GM12878 (cell line): ENCODE measurements around the gene HEXIM1. TPM values are rescaled to one million over a fixed set of nuclear protein-coding genes. Genes with fewer than 3 reads are reported as not detected.

ENCODE experiments used
- ATAC-seq: fragments of 200-7000 bp; cut with Tn5 transposase; 3 replicates; pipeline ENCODE4 v1.9.1; 2020; ENCODE audit warnings: mild to moderate bottlenecking, moderate library complexity
- BruUV-seq: library from RNA; stranded (reverse); fragments of 400-500 nt; replicated peaks from 2 replicates; lab custom pipeline; 2021; lab: Mats Ljungman, UMichigan
- CTCF ChIA-PET: fragments of 300-600 bp; sonication (Branson Sonifier 250); formaldehyde crosslinking; extraction: SDS; loops from one replicate; lab custom pipeline; 2021; ENCODE audit warnings: inconsistent platforms; lab: Yijun Ruan, JAX
- POLR2A ChIA-PET: fragments of 350-600 bp; formaldehyde crosslinking; extraction: SDS; loops from one replicate; lab custom pipeline; 2021; ENCODE audit warnings: inconsistent platforms; lab: Charles Lee
- RAD21 ChIA-PET: fragments of 300-600 bp; sonication (Branson Sonifier 250); formaldehyde crosslinking; loops from one replicate; lab custom pipeline; 2023; ENCODE audit warnings: antibody characterized with exemption; ENCODE audit not compliant: unreplicated experiment; lab: Charles Lee
- SMC1A ChIA-PET: fragments of 300-600 bp; sonication (Branson Sonifier 250); formaldehyde crosslinking; loops from one replicate; lab custom pipeline; 2023; ENCODE audit not compliant: unreplicated experiment, uncharacterized antibody; lab: Charles Lee
- DNase-seq: peaks from one replicate; pipeline ENCODE4 v3.0.0-alpha.2; 2011; ENCODE audit warnings: low read depth, low spot score
- FAIRE-seq: peaks from 3 replicates; lab custom pipeline; 2011; peaks lifted over from hg19 to GRCh38; lab: Jason Lieb, UNC
- H2AFZ ChIP-seq: 2 replicates; pipeline ENCODE4 v1.6.0; 2011; ENCODE audit warnings: low read depth, low read length, control low read depth; ENCODE audit not compliant: control insufficient read depth
- H3K27ac ChIP-seq: 2 replicates; pipeline ENCODE4 v1.5.1; 2011; ENCODE audit warnings: control low read depth; ENCODE audit not compliant: control insufficient read depth, insufficient read depth
- H3K27me3 ChIP-seq, 2 experiments: replicated peaks in 1 of 2; 2 replicates each; pipeline versions ENCODE4 v1.6.0 to v1.6.1; 2011; ENCODE audit warnings: low read length in 1 of 2; ENCODE audit not compliant: control insufficient read depth in 2 of 2, insufficient read depth in 2 of 2
- H3K36me3 ChIP-seq, 2 experiments: 2 replicates each; pipeline ENCODE4 v1.5.1; 2011; ENCODE audit warnings: low read length in 1 of 2; ENCODE audit not compliant: control insufficient read depth in 2 of 2, insufficient read depth in 2 of 2
- H3K4me1 ChIP-seq: 2 replicates; pipeline ENCODE4 v1.6.1; 2011; ENCODE audit warnings: mild to moderate bottlenecking, low read length, moderate library complexity, mixed read lengths; ENCODE audit not compliant: control insufficient read depth, insufficient read depth
- H3K4me2 ChIP-seq: 2 replicates; pipeline ENCODE4 v1.6.0; 2011; ENCODE audit warnings: control low read depth; ENCODE audit not compliant: control insufficient read depth, insufficient read depth
- H3K4me3 ChIP-seq: fragments of 200-600 bp; sonication (generic); 2 replicates; pipeline ENCODE4 v1.5.1; 2016
- H3K79me2 ChIP-seq: 2 replicates; pipeline ENCODE4 v1.6.0; 2011; ENCODE audit warnings: low read length; ENCODE audit not compliant: control insufficient read depth, insufficient read depth
- H3K9ac ChIP-seq: 2 replicates; pipeline ENCODE4 v1.8.0; 2011; ENCODE audit warnings: low read length, control low read depth, mixed read lengths; ENCODE audit not compliant: control insufficient read depth, insufficient read depth
- H3K9me3 ChIP-seq: replicated peaks from 3 replicates; pipeline ENCODE4 v1.5.1; 2011; ENCODE audit warnings: mild to moderate bottlenecking, low read length; ENCODE audit not compliant: control insufficient read depth, insufficient read depth
- H4K20me1 ChIP-seq: 2 replicates; pipeline ENCODE4 v1.6.0; 2011; ENCODE audit not compliant: control insufficient read depth, insufficient read depth
- ATF2 ChIP-seq: IDR thresholded peaks from 2 replicates; pipeline ENCODE4 v1.6.1; 2012; ENCODE audit warnings: low read length, inconsistent platforms
- BHLHE40 ChIP-seq, 2 experiments: fragments of 450-650 bp in 1 of 2; IDR thresholded peaks; 2 replicates each; pipeline ENCODE4 v1.6.1; 2011 to 2017; ENCODE audit warnings: low read depth in 2 of 2, borderline replicate concordance in 1 of 2, improper control_type of control experiment in 1 of 2, low read length in 1 of 2, mild to moderate bottlenecking in 1 of 2
- MAX ChIP-seq: IDR thresholded peaks from 2 replicates; pipeline ENCODE4 v1.6.1; 2012; ENCODE audit warnings: low read depth, low read length, improper control_type of control experiment
- MLLT1 ChIP-seq: fragments of 450-650 bp; IDR thresholded peaks from 2 replicates; pipeline ENCODE4 v1.6.1; 2016; ENCODE audit warnings: mild to moderate bottlenecking
- MTA3 ChIP-seq: IDR thresholded peaks from 2 replicates; pipeline ENCODE4 v1.6.1; 2012; ENCODE audit warnings: low read length, inconsistent platforms, borderline replicate concordance
- NFYA ChIP-seq: IDR thresholded peaks from 2 replicates; pipeline ENCODE4 v1.6.1; 2011; ENCODE audit warnings: low read depth, mild to moderate bottlenecking, low read length, improper control_type of control experiment, borderline replicate concordance
- NR2C1 ChIP-seq: fragments of 450-650 bp; IDR thresholded peaks from 2 replicates; pipeline ENCODE4 v1.6.1; 2017; ENCODE audit warnings: antibody characterized with exemption, mild to moderate bottlenecking, moderate library complexity
- PAX5 ChIP-seq: IDR thresholded peaks from 2 replicates; pipeline ENCODE4 v1.6.1; 2011; ENCODE audit warnings: low read depth, low read length, borderline replicate concordance
- PAX8 ChIP-seq: fragments of 450-650 bp; IDR thresholded peaks from 2 replicates; pipeline ENCODE4 v1.6.1; 2017; ENCODE audit warnings: mild to moderate bottlenecking, moderate library complexity
- POLR2AphosphoS2 ChIP-seq: IDR thresholded peaks from 2 replicates; pipeline ENCODE4 v1.6.1; 2011; ENCODE audit warnings: low read depth, mild to moderate bottlenecking, low read length, improper control_type of control experiment, moderate library complexity
- POU2F2 ChIP-seq: IDR thresholded peaks from 3 replicates; pipeline ENCODE4 v1.6.1; 2011; ENCODE audit warnings: low read depth, mild to moderate bottlenecking, low read length, borderline replicate concordance
- PRDM15 ChIP-seq: fragments of 450-650 bp; formaldehyde crosslinking; IDR thresholded peaks from 2 replicates; pipeline ENCODE4 v1.4.0; 2020; ENCODE audit warnings: mild to moderate bottlenecking, moderate library complexity
- RELA ChIP-seq: fragments of 450-650 bp; IDR thresholded peaks from 2 replicates; pipeline ENCODE4 v1.8.0; 2014; ENCODE audit warnings: borderline replicate concordance; ENCODE audit not compliant: partially characterized antibody
- TAF1 ChIP-seq: IDR thresholded peaks from 2 replicates; pipeline ENCODE4 v1.6.1; 2011; ENCODE audit warnings: mild to moderate bottlenecking, low read depth, low read length, borderline replicate concordance
- WGBS: methylation state at CpG from one replicate; pipeline ENCODE4 v1.1.6; 2016; ENCODE audit warnings: low lambda C conversion rate; ENCODE audit not compliant: insufficient replicate concordance, insufficient coverage; ENCODE audit errors: missing lambda C conversion rate; 5-methylcytosine and 5-hydroxymethylcytosine counted together
- in situ Hi-C: fragments of 300-500 bp; cut with MboI; formaldehyde crosslinking; loops from 9 replicates; pipeline ENCODE4 v1.14.3; 2018; ENCODE audit warnings: mixed read lengths
- intact Hi-C: fragments of 100-400 bp; cut with micrococcal nuclease; formaldehyde crosslinking; loops from one replicate; pipeline ENCODE4 v1.14.2; 2022; ENCODE audit not compliant: unreplicated experiment
- polyA plus RNA-seq, 11 experiments: library from polyadenylated mRNA; depleted of rRNA in 4 of 11; unstranded in 6 of 11; stranded (reverse) in 5 of 11; fragments of >200 nt; fragmentation: Nextera tagmentation in 4 of 11; fragmentation: Illumina TruSeq in 1 of 11; extraction: Ambion mirVana in 4 of 11; extraction: Trizol in 1 of 11; gene quantifications; 1 replicate in 1 of 11; 2 replicates in 10 of 11; pipeline versions ENCODE4 v1.2.1 to v1.2.3, GENCODE V29; 2011 to 2016; ENCODE audit warnings: inconsistent platforms in 2 of 11, missing spikeins in 2 of 11, low read depth in 1 of 11
- total RNA-seq, 4 experiments: library from RNA; depleted of rRNA in 3 of 4; stranded (reverse); fragments of >200 nt in 3 of 4; fragmentation: Illumina TruSeq in 1 of 4; extraction: Trizol in 1 of 4; gene quantifications; 2 replicates each; pipeline versions ENCODE4 v1.2.1 to v1.2.3, GENCODE V29; 2013 to 2021

HEXIM1 gene
- total and polyA plus RNA-seq, 10 of the 15 experiments (the other 5 are each of a cell fraction or from before 2014, with no cell fraction given), result 1.9 to 24.1 (median 9.0) TPM

GRCh38 chr17:45146592-45146889 is 1.7 kb upstream of the HEXIM1 start (continued):
- TF ChIP-seq PRDM15, result no peak
- TF ChIP-seq ATF2, result no peak
- no peak for TF ChIP-seq POU2F2
- no peak for TF ChIP-seq NFYA

GRCh38 chr17:45146890-45147580 is 1.2 kb upstream of the HEXIM1 start:
- peaks cover 23% of the 10 kb centered on the region for H3K4me1 ChIP-seq
- no peak for DNase-seq
- intact Hi-C loops, result loop anchor here (5.0 kb wide), 1 partner anchor 155 kb away; no protein-coding TSS in a partner anchor
- TF ChIP-seq MAX (no peak), NR2C1 (no peak), MLLT1 (peak; percentile 26; the same call in 1 of the 2 replicates), BHLHE40 (IDR thresholded peaks at IDR 0.05; ENCODE audit: borderline replicate concordance in 1 of 2, low read depth in 2 of 2, low read length in 1 of 2) (no peak), PAX5 (0 out of 2 replicates have a peak, but pooled peaks have one; percentile 6), TAF1 (peak; percentile 86), POLR2AphosphoS2 (peak; percentile 47; the same call in 1 of the 2 replicates), PAX8 (0 out of 2 replicates have a peak, but pooled peaks have one; percentile 51), RELA (no peak), MTA3 (peak; percentile 73)

More at GRCh38 chr17:45146890-45147580, 1.2 kb upstream of the HEXIM1 start:
- H3K4me3 ChIP-seq, result peak overlapping the region; percentile 85
- ATAC-seq (peak; percentile 20), FAIRE-seq (no peak)
- ChIA-PET CTCF (interaction anchor here (1.1 to 11.0 kb wide), 6 partner anchors 12 to 72 kb away, joined by 5 to 280 read pairs (median 116); partner anchors contain the start of genes ACBD4 and HEXIM2), POLR2A (interaction anchor here (1.0 to 7.1 kb wide), 4 partner anchors 9 to 78 kb away, joined by 3 to 239 read pairs (median 44); partner anchors contain the start of genes ACBD4 and HEXIM2), RAD21 (interaction anchor here (1.0 to 6.7 kb wide), 4 partner anchors 11 to 371 kb away, joined by 3 to 121 read pairs (median 52); partner anchors contain the start of genes ACBD4 and HEXIM2), SMC1A (interaction anchor here (1.3 to 6.7 kb wide), 3 partner anchors 11 to 14 kb away, joined by 4 to 114 read pairs (median 81); partner anchors contain the start of genes ACBD4 and HEXIM2)
- H3K27ac ChIP-seq, result peak overlapping the region; percentile 100
- no peaks in the 10 kb centered on the region; the same call in 1 of the 2 replicates for H4K20me1 ChIP-seq
- H3K9me3 ChIP-seq, result no peaks in the 10 kb centered on the region
- H3K9ac ChIP-seq, result peak overlapping the region; percentile 98
- in situ Hi-C loops, result no loop called here
- BruUV-seq, result TSS peak; percentile 65
- H2AFZ ChIP-seq, result peak overlapping the region; percentile 90
- peaks cover 45% of the 10 kb centered on the region for H3K79me2 ChIP-seq
- WGBS, result 4% methylated on average over 24 of the region's 29 CpGs
- H3K27me3 ChIP-seq, result no peaks in the 10 kb centered on the region
- H3K36me3 ChIP-seq, result no peaks in the 10 kb centered on the region
- H3K4me2 ChIP-seq, result peak overlapping the region; percentile 96
